ENCODE results near the gene CHI3L1.

CHI3L1 gene

DNA sequence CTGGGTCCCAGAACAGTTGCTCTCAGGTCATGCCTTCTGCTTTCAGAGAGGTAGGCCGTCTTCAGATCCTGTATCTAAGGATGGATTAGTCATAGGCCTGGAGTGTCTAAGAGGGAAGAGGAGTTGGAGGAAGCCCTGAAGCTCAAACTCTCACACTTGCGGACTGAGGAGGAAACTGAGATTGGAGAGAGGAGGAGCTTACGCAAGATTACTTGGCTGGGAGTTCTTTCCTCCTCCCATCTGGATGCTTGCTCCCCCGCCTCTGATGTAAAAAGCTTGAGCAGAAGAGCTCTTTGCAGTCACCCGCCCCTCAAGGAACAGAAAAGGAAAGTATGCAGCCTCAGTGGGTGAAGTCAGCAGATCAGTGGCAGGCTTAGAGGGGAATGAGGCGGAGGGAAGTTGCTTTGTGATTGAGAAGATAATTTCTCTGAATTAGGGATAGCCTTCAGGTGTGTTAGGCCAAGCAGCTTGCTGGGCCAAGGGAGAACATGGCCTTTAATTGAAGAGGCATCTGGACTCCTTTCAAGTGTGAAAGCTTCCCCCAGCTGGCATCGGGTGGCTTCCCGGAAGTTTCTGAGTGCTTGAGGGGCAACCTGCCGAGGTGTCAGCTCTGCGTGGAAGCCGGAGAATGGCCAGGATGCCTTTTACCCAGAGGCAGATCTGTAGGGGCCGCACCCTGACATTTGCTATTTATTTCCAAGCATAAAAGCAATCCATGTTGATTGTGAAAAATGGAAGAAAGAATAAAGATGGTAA lies 52.4 kb downstream of the CHI3L1 start:
- peak; percentile 60 for DNase-seq (ENCODE audit: low read depth, low spot score)

DNA sequence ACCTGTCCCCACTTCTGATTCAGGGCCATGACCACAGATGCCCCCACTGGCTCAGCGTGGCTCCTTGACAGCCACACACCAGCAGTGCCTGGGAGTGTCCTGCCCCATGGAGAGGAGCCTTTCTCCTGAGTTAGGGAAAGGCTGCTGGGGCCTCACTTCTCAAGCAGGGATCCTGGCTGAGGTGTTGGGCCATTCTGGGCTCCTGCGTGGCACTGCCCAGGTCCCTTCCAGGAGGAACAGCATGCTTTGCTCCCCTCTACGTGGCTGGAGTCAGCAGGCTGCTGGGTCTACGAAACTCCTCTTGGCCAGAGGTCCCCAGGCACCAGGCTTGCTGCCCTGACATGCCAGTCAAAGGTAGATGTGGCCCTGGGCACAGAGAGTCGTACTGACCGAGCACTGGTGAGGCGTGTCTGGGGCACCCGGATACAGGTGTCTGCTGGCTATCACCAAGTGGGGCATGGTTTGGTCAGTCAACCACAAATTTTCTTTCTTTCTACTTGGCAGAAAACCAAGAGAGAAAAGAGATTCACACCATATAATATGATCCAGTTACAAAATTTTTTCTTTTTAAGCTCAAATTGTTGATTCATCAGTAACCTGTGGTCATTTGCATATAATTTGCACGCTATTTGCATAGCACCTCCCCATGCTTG lies 54.8 kb downstream of the CHI3L1 start:
- no peak for DNase-seq (ENCODE audit: low read depth, low spot score)

DNA sequence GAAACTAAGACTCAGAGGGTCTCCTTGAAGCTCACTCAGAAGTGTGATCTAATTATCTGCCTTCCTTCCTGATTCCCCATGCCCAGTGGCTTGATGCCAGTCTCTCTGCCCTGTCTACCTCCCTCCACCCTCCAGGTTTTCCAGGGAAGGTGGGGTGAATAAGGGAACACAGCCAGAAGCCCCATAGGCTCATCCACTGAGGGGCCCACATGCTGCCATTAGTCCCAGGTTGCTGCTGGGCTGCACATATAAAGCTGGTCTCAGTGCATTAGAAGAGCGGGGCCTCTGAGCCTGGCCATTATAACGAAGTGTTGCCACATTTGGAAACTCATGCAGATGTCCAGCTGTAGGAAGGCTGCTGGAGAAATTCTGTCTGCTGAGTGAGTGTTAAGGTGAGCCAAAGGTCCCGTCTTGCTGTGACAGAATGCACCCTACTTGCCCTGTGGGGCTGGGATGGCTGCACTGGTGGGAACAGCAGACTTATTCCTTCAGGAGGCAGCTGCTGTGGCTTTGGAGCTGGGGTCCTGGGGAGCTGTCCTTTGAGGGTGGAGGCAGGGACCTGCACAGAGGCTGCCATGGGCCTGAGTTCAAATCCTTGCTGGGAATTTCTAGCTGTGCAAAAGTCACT lies 56.0 kb downstream of the CHI3L1 start:
- no peak for DNase-seq (ENCODE audit: low read depth, low spot score)

DNA sequence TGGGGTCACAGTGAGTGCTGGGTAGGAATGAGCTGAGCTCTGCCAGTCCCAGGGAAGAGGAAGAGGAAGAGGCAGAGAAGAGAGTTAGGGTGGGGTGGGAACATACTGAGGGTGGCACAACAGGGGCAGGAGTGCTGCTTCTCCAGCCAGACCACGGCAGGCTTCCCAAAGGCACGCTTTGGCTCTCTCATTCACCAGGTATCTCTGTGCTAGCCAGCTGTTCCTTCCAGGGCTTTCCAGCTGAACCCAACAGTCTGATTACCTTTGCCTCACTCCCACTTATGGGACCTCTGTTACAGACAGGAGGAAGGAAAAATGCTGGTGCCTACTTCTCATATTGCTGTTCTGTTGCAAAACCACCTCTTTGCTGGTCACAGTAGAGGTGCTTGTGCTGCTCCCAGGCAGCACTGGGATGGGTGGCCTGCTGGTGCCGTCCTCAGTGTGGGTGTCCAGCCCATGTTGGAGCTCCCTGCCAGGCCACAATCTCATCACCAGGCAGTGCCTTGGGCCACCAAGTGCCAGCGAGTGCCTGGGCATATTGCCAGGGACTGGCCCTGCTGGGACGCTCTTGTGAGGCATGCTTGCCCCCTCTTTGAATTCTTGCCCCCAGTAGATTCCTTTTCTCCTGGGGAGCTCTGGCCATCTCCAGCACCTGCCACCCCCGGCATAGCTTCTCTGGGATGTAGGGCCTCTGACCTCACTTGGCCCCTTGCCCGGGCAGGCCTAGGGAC lies 56.8 kb downstream of the CHI3L1 start:
- DNase-seq (ENCODE audit: low read depth, low spot score): no peak

Measured in ELF-1 (cell line).